Left ventricle myocardium superior (tissue), 1 donor: ENCODE data around the gene A3GALT2. TPM values are rescaled to one million over a fixed set of nuclear protein-coding genes. Genes with fewer than 3 reads are reported as not detected.
A peak's percentile ranks its signal among the peaks of the same experiment; 100 is the strongest.

Experiments
- ATAC-seq: fragments of 200-7000 bp; cut with Tn5 transposase; one replicate; pipeline ENCODE4 v1.9.1; 2020; ENCODE audit warnings: mild to moderate bottlenecking, moderate library complexity
- DNase-seq: peaks from one replicate; pipeline ENCODE4 v3.0.0-alpha.2; 2020
- intact Hi-C: fragments of 100-400 bp; cut with micrococcal nuclease; formaldehyde crosslinking; loops from one replicate; pipeline ENCODE4 v1.11.0; 2022
- total RNA-seq: library from RNA; stranded (reverse); fragmentation: NEBNext Ultra II Directional; extraction: Animal tissue kit (Norgen Biotek cat#: 25700); gene quantifications from one replicate; pipeline ENCODE4 v1.2.1, GENCODE V29; 2021
- donor health status: DM: no; HTN: yes; CAD: no; lungs with severe emphysema.

Gene A3GALT2
- total RNA-seq, 1 donor from 2014 or later: not detected

DNA sequence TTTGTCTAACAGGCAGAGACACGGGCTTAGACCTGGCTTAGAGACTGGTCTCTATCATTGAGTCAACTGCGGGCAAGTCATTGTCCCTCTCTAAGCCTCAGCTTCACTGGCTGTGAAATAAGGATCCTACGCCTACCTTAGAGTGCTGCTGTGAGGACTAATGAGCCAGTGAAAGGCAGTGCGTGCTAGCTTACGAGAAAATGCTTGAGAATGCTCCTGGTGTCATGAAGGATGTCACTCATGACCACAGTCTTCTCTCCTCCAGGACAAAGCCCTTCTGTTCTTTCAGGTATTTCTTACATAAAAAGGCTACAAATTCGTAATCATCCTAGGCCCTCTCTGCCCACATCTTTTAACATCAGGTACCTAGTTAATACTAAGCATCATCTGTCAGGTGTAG, 16.5 kb upstream of the A3GALT2 start:
- intact Hi-C loops: no loop called here
- ATAC-seq (no peak), DNase-seq (no peak)

DNA sequence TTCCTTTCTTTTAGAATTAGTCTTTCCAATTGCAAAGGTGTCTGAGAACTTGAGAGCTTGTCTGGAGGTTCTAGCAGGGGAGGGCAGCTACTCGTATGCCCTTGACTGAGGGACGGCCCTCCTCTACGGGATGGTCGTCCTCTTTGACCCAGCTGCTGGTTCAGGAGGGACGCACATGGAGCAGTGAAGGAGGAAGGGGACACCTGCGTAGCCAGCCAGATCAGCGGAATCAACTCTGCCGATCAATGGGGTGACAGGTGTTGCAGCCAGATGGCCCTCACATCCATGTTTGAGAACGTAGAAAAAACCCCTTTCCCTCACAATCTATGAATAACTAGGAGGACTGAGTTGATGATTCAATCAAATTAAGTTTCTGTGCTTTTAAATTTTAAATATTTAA, 15.7 kb upstream of the A3GALT2 start:
- ATAC-seq (no peak), DNase-seq (no peak)
- intact Hi-C loops: no loop called here

DNA sequence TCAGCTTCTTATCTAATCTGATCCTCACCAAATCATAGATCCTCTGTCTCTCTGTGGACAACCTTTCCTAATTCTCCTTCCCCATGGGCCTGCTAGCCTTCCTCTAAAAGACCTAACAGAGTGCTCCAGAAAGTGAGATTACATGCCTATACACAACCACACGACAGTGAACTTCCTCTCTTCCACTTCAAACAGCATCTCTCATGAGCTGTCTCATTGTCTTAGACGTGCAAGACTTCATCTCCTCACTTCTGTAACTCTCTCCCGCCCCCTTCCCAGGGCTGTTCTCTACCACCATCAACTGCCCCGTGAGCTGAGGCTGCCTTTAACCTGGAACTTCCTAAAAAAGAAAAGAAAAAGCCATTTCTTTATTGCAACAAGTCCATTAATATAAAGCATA, 14.1 kb upstream of the A3GALT2 start:
- DNase-seq: no peak
- intact Hi-C loops: no loop called here
- no peak for ATAC-seq

DNA sequence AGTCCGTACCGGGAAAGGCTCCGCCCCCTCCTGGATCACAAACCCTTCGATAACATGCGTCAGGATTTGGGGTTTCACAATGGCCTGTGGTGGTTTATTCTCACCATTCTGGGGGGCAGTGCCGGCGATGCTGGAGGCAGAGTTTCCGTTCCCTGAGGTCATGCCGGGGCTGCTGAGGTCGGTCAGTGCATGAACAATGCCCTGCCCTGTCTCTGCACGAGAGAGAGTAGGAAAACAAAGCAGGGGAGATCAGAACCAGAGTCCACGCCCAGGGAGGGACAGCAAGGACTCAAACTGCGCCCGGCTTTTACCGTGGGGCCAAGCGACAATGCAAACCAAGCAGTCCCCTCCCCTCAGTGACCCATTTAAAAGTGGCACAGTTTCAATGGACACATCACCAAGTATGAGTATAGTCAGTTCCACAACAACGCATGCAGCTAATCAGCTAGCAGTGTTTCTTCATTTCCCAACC, 13.2 kb upstream of the A3GALT2 start:
- DNase-seq (peak; percentile 67), ATAC-seq (peak; percentile 35)
- intact Hi-C loops: no loop called here

DNA sequence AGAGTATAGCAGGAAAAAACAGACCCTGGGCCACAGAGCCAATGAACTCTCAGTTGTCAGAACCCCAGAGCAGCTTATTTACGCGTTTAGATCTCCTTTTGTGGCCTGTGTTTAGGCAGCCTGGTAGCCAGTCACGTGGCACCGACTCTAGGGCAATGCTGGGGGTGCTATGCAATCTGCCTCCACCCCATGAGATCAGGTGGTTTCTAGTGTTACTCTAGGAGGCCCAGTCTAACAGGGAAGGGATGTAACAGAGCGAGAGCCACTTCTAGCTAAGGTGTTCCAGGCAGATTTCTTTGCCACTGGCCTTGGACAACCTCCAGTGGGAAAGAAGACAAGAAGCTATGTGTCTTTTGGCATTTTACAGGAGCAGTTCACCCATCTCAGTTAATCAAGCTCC, 12.0 kb upstream of the A3GALT2 start:
- intact Hi-C loops: no loop called here
- ATAC-seq: peak; percentile 27
- no peak for DNase-seq

DNA sequence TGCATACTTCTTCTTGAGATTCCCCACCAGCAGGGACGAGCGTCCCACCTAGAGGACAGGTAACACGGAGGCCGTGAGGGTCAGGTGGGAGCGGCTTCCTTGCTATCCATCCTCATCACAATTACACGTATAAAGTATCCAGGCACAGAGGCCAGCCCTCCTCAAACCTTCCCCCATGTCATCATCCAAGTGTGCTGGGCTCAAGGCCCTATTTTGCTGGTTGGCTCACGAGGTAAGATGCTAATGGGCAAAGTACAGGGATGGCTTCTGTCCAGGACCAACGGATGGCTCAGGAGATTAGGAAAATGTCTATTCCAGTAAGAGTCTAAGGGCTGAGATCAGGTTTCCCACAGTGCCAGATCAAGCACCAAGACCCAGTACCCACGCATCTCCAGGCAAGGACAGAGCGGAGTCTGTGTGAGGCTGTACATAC, 11.5 kb upstream of the A3GALT2 start:
- no peak for ATAC-seq
- DNase-seq: no peak
- intact Hi-C loops: no loop called here

DNA sequence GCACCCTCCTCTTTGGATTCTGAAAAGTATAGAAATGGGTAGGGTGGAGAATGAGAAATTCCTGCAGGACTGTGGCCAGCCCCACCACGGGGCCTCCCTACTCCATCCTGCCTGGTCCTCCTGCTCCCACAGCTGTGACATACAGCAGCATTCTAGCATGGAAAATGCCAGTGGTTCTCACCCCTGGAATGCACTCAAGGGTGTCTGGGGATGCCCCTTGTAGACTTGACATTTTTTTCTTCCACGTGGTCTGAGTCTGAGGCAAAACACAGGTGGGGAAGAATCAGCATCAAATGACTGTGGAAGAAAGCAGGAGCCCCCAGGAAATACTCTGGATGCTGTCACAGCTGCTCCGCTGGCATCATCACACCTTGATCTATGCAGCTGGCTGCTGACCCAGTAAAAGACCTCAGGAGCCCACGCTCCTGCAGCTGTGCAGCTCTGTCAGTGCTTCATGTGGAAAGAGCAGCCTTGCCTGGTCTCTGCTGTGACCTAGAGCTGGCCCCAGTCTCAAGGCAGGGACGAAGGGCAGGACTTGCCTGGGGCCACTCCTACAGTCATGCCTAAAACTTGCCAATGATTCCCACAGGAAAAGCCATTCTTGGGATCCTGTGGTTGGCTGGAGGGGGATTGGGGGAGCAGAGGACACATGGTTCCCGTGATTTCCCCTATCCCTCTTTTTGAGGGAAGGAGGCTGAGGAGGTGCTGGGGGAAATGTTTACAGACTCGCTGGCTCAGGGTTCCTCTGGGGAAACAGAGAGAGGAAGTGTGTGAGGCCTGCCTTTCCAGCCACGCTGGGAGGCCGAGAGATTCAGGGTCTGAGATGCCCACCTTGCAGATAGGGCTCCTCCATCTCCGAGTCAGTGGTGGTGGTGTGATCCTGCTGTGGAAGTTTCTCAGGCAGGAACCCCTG, 10.8 kb upstream of the A3GALT2 start:
- DNase-seq: no peak
- intact Hi-C loops: no loop called here

DNA sequence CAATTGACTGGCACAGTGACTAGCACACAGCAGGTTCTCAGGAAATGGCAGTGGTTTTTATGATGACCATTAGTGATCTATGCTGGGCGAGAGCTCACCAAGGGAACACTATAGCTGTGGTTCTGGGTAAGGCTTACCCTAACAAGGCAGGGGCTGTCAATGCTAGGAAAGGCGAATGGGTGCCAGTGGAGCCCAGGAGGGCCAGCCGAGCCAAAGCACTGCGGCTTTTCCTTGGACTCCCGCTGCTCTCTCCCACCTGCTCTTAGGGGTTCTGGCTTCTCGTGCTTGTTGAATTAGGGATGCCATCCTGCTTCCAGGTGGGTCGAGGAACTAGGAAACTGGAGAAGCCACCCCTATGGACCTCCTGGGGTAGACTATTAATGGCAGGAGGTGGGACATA, 10.0 kb upstream of the A3GALT2 start:
- DNase-seq: no peak
- no peak for ATAC-seq
- intact Hi-C loops: no loop called here

More for the DNA sequence above, 10.8 kb upstream of the A3GALT2 start:
- no peak for ATAC-seq

DNA sequence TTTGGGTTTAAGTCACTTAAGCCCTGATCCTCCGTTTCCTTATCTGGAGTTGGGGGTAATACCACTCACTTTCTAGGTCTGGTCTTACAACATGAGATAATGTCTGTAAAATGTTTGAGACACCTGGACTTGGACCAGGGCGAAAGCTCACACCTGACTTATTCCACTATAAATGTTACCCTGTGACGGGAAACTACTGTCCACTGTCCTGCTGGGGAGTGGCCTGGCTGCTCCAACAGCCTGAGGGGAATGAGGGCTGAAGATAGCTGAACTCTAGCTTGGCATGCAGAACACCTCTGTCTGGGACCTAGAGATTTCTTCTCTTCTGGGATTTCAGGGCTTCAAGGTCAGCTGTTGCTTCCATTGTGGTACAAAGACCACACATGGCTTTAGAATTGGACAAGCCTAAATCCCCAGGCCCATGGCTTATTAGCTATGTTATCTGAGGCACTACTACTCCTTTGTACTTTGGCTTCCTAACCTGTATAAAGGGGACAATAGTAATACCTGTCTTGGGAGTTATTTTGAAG, 9.5 kb upstream of the A3GALT2 start:
- no peak for ATAC-seq
- intact Hi-C loops: no loop called here
- no peak for DNase-seq

DNA sequence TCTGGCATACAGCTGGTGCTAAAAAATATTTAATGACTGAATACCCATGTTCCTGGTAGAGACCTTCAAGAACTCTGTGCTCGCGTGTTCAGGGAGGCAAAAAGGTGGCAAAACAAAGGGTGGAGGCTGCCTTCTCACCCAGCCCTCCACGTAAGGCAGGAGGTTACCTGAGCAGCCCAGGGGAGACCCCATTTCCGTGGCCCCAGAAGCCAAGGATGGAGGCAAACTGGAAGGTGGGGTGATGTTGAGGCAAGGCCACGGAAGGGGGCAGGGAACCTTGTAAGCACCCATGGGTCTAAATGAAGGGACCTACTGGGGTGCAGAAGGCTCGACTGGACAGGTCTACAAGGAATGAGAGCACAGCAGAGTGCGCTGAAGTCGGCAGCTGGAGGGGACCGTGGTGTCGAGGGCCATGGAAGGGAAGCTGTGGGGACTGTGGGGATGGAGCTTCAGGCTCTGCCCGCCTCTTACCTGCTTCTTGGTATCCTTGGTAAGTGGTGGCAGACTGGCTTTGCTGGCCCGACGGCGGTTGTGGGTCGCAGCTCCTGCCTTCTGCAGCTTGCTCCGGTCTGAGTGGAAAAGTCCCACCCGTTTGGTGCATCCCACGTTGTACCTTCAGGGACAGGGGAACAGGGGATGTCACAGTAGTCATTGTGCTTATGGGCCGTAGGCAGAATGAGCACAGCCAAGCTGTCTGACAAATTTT, 8.9 kb upstream of the A3GALT2 start:
- intact Hi-C loops: no loop called here
- DNase-seq (no peak), ATAC-seq (no peak)

DNA sequence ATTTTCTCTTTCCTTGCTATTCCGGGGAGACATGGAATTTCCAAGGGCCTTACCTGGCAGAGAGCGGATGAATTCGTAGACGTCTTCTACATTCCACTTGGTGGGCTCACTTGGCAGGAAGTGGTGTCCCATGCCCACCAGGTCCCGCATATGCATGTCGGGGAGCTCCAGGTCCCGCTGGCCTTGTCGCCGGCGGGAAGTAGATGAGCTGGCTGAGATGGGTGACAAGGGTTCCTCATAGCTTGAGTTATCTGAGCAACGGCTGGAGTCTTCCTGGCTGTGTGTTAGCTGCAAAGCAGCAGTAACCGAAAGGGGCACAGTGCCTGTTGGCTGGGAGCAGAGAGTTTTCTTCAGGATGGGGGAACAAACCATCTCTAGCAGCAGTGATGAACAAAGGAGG, 7.9 kb upstream of the A3GALT2 start:
- no peak for ATAC-seq
- DNase-seq: no peak
- intact Hi-C loops: no loop called here

DNA sequence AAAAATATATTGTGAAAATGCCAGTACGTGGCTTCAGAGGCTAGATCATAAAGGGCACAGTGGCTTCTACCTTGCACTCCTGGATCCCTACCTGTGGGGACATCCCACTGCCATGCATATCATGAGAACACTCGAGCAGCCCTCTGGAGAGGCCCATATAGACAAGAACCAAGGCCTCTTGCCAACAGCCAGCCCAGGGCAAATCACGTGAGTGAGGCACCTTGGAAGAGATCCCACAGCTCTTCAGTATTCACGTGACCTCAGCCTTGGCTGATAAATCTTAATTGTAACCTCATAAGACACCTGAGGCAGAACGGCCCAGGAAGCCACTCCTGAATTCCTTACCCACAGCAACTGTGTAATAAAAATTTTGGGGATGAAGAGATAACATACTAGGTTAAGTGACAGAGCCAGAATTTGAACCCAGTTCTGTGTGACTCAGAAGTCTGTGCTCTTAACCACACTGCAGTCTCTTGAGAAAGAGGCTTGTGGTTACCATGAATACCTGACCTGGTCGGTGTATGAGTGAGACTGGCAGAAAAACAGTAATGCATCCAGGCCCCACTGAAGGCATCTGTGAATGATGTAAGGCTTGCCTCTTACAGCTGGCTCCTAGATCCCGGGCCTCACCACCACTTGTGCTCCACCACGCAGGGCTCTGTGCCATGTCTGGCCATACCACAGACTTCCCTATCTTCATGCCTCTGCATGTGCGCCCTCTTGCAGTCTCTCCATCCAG, 6.9 kb upstream of the A3GALT2 start:
- ATAC-seq: peak; percentile 75
- DNase-seq: peak; percentile 73
- intact Hi-C loops: no loop called here

DNA sequence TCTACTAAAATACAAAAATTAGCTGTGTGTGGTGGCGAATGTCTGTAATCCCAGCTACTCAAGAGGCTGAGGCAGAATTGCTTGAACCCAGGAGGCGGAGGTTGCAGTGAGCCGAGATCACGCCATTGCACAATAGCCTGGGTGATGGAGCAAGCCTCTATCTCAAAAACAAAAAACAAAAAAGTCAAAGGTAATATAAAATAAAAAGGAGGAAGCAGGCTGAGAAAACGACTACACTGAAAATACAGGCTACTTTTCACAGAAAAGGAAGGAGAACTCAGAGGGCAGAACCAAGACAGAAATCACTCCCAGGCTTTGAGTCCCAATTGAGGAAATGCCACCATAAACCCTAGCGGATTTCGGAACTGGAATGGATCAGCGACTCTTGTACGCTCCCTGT, 5.9 kb upstream of the A3GALT2 start:
- DNase-seq (no peak), ATAC-seq (no peak)
- intact Hi-C loops: no loop called here

DNA sequence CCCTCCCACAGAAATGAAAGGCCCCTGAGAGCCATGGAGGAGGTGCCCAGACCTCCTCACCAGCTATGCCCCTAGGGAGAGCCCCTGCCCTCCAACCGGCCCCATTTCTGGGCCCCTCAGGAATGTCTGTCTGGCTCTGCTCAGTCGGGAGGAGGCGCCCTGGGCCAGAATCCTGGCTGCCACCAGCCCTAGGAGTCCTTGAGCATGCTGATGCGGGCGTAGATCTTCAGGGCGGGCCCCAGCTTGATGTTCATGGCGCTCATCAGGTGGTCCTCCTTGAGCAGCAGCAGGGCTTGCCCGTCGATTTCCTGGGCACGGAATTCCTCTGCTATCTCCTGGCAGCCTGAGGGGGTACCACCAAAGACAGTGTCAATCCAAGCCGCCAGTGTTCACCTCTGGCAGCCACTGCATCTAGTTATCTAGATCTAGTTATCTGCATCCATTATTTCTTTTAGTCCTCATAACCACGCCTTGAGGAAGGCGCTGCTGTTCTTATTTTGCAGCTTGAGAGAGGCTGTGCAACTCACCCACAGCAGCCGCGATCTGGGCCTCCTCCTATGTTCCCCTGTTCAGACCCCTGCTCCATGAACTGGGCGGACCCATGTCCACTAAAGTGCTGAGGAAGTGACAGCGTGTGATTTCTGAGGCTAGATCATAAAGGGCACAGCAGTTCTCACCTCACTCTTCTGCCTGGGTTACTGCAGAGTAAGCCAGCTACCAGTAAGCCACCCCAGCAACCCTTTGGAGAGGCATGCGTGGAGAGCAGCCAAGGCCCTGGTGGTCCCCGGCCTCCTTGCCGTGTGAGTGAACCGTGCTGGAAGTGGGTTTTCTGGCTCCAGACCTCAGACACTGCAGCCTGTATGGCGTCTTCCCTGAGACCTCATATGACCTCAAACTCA, 4.0 kb upstream of the A3GALT2 start:
- DNase-seq (no peak), ATAC-seq (no peak)
- intact Hi-C loops: no loop called here

DNA sequence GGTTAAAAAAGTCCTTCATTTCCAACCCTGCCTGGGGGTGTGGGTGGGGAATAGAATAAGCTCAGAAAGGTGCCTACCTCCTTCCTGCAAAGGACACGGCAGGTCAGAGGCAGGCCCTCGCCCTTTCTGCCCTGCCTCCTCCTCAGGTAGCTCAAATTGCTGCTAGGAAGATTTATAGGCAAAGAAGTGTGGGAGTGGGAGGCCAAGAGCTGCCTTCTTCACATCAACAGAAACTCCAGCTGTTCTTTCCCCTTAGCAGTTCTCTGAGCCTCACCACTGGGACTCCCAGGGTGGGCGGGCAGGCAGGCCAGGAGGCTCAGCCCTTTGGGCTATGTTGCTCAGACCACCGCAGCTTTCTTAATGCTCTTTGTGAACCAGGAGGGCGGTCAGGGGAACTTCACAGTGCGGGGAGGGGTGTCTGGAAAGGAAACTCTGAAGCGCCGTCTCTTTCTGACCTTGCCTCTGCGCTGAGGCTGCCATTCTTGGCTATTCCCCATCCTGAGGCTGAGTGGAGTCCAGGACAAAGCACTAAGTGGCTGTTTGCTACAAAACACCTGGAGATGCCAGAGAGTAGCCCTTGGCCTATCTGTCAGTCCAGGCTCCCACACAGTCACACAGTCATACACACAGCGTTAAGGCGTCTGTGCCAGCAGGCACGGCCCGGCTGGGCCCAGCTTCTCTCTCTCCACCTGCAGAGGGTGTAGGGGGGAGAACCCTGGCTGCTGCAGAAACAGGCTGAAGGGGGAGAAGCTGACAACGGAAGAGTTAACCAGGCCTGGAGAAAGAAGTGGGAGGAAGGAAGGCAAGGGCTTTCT, 3.0 kb upstream of the A3GALT2 start:
- DNase-seq (no peak), ATAC-seq (no peak)
- intact Hi-C loops: no loop called here

DNA sequence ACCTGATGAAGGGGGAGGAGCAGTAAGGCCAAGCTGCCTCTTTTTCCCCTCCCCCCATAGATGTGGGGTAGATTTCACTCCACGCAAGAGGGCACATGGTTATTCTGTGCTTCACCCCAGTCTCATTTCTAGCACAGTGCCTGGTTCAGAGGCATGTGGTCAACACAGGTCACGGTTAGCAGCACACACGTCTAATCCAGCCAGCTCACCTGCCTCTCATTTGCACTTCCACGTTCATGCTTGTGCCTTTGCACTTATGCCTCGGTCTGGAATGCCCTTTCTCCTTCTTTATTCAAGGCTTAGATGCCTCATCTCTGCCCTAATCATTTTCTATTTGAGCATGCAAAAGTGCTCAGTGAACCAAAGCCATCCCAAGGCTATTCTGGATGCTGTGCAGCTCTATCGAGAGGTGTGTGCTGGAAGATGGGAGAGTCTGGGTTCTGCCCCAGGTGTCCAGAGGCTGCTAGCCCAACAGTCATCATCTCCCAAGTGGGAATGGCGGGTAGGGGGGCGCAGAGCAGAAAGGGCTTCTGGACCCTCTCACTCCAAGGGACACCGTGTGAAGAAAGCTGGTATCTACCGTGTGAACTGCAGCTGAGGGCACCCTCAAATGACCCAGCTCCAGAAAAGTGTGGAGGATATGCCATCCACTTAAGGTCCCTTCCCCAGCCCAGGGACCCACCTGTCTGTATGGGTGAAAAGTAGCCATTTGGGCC, 2.1 kb upstream of the A3GALT2 start:
- ATAC-seq (no peak), DNase-seq (no peak)
- intact Hi-C loops: no loop called here

DNA sequence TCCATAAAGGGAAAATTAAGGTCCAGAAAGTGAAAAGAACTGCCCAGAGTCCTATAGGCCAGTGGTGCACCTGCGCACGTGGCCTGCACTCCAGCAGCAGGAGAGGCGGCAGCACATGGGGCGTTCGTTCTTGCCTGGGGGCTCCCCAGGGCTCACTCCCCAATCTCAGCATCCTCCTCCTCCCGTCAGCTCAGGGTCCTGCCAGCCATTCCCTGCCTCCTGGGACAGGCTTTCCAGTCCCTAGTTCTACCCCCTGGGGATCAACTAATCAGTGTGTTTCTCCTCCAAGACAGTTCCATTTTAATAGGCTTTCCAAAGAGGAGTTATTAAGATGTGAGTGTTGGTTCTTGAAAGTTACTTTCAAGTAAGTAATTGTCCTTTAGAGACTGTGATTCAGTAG, 1.2 kb upstream of the A3GALT2 start:
- ATAC-seq (no peak), DNase-seq (no peak)
- intact Hi-C loops: no loop called here
